HepG2 (cell line): ENCODE results near the gene JTB. TPM values are rescaled to one million over a fixed set of nuclear protein-coding genes. Genes with fewer than 3 reads are reported as not detected.

Experiments used
- DMAP1 ChIP-seq: IDR thresholded peaks from 2 replicates; pipeline ENCODE4 v1.6.1; 2016
- ELK4 ChIP-seq: sonication (generic); formaldehyde crosslinking; IDR thresholded peaks from 2 replicates; pipeline ENCODE4 v1.9.0; 2021; ENCODE audit warnings: missing genetic modification reagents, borderline replicate concordance
- GZF1 ChIP-seq: sonication (generic); formaldehyde crosslinking; IDR thresholded peaks from 2 replicates; pipeline ENCODE4 v1.5.1; 2020; ENCODE audit warnings: mild to moderate bottlenecking, missing genetic modification reagents
- IKZF1 ChIP-seq: fragments of 450-650 bp; IDR thresholded peaks from 2 replicates; pipeline ENCODE4 v1.7.1; 2016
- IRX3 ChIP-seq: sonication (generic); formaldehyde crosslinking; IDR thresholded peaks from 2 replicates; pipeline ENCODE4 v1.8.1; 2023; ENCODE audit warnings: mild to moderate bottlenecking, low read depth, missing genetic modification reagents, borderline replicate concordance
- MED8 ChIP-seq: sonication (generic); formaldehyde crosslinking; IDR thresholded peaks from 2 replicates; pipeline ENCODE4 v1.8.1; 2023; ENCODE audit warnings: mild to moderate bottlenecking, missing genetic modification reagents; ENCODE audit not compliant: insufficient replicate concordance
- MTF1 ChIP-seq: sonication (generic); formaldehyde crosslinking; IDR thresholded peaks from 2 replicates; pipeline ENCODE4 v1.5.0; 2020; ENCODE audit warnings: missing genetic modification reagents
- NCOR1 ChIP-seq: fragments of 200-600 bp; sonication (generic); IDR thresholded peaks from 2 replicates; pipeline ENCODE4 v1.7.0; 2017; ENCODE audit warnings: antibody characterized with exemption, low read length, borderline replicate concordance
- PRDM15 ChIP-seq: sonication (generic); formaldehyde crosslinking; IDR thresholded peaks from 2 replicates; pipeline ENCODE4 v1.4.0; 2020; ENCODE audit warnings: missing genetic modification reagents
- TAF15 ChIP-seq: fragments of 200-400 bp; formaldehyde crosslinking; IDR thresholded peaks from one replicate; pipeline ENCODE4 v1.6.1; 2018; ENCODE audit warnings: mild to moderate bottlenecking, low read depth, low read length; ENCODE audit not compliant: poor library complexity, severe bottlenecking
- TERF1 ChIP-seq: sonication (generic); formaldehyde crosslinking; IDR thresholded peaks from 2 replicates; pipeline ENCODE4 v1.8.0; 2022; ENCODE audit warnings: mild to moderate bottlenecking, missing genetic modification reagents, moderate library complexity
- ZFP36 ChIP-seq: fragments of 150-350 bp; IDR thresholded peaks from 2 replicates; pipeline ENCODE4 v1.6.1; 2018; ENCODE audit warnings: borderline replicate concordance, low read length, low read depth; ENCODE audit not compliant: partially characterized antibody
- ZMAT3 ChIP-seq: sonication (generic); formaldehyde crosslinking; conservative IDR thresholded peaks from 2 replicates; pipeline ENCODE4 v1.7.0; 2021; ENCODE audit warnings: missing genetic modification reagents
- ZNF180 ChIP-seq: sonication (generic); formaldehyde crosslinking; IDR thresholded peaks from 2 replicates; pipeline ENCODE4 v1.4.0; 2020; ENCODE audit warnings: low read depth, missing genetic modification reagents, borderline replicate concordance
- polyA plus RNA-seq, 8 experiments: library from polyadenylated mRNA; depleted of rRNA in 3 of 8; stranded (reverse) in 7 of 8; unstranded in 1 of 8; fragments of >200 nt; fragmentation: Illumina TruSeq in 4 of 8; extraction: Trizol in 4 of 8; gene quantifications; 2 replicates each; pipeline versions ENCODE4 v1.2.1 to v1.2.3, GENCODE V29; 2011 to 2016; ENCODE audit warnings: low read depth in 4 of 8, missing spikeins in 1 of 8, mixed read lengths in 1 of 8; ENCODE audit not compliant: insufficient read depth in 1 of 8
- total RNA-seq, 5 experiments: library from RNA; depleted of rRNA; stranded (reverse); fragments of >200 nt; fragmentation: Illumina TruSeq; extraction: Trizol; gene quantifications; 2 replicates each; pipeline ENCODE4 v1.2.3, GENCODE V29; 2016; ENCODE audit warnings: low read depth in 1 of 5
- TF ChIP-seq, protein P1 (sequence below): sonication (generic); formaldehyde crosslinking; IDR thresholded peaks from 2 replicates; pipeline ENCODE4 v1.5.0; 2020; ENCODE audit warnings: mild to moderate bottlenecking, missing genetic modification reagents

JTB gene
- total and polyA plus RNA-seq, 2 of the 13 experiments (the other 11 are each of a cell fraction or from before 2014, with no cell fraction given): 96.7 to 99.2 TPM

DNA sequence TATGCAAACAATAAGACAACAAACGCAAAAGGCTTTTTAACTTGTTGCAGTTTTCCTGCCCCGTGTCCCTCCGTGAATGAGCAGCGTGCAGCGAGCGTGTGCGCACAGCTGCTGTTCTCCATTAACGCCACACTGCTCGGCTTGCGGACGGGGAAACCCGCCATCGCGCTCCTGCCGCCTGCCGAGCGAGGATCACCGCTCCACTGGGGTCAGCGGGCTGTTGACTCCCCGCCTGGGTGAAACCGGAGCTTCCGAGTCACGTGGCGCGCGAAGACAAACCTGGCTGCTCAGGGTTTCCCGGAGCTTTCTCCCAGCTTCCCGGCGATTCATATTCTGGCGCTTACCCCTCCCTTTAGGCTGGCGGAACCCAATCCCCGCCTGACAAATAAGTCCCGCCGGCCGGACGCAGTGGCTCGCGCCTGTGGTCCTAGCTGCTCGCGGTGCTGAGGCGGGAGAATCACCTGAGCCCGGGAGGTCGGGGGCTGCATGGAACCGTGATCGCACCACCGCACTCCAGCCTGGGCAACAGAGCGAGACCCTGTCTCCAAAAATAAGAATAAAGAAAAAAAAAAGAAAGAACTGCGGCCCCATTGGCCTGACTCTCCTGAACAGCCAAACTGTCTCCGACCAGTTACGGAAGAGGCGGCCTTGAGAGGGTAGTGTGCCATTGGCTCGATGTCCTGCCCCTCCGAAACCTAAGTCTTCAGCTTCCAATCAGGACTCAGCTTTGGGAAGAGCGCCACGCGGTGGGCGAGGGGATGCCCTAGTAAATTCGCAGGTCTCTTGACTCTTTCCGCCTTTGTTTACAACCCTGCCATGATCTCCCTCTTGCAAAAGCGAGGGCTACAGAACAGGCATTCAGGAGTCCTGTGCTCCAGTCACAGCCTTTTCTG is 10.1 kb downstream of the JTB start, which contains the start of gene CREB3L4 (continued):
- TF ChIP-seq MED8 (CRISPR knock-in tag) (no peak), ZNF180 (no peak), ZFP36 (no peak), IKZF1 (no peak), GZF1 (peak; percentile 84), NCOR1 (0 out of 2 replicates have a peak, but pooled peaks have one; percentile 9), PRDM15 (CRISPR knock-in tag) (no peak), ZMAT3 (peak; percentile 94), IRX3 (CRISPR knock-in tag) (0 out of 2 replicates have a peak, but pooled peaks have one; percentile 39), TAF15 (no peak), ELK4 (no peak), TERF1 (CRISPR knock-in tag) (no peak), DMAP1 (peak; percentile 82), MTF1 (no peak)
- TF ChIP-seq, protein P1, sequence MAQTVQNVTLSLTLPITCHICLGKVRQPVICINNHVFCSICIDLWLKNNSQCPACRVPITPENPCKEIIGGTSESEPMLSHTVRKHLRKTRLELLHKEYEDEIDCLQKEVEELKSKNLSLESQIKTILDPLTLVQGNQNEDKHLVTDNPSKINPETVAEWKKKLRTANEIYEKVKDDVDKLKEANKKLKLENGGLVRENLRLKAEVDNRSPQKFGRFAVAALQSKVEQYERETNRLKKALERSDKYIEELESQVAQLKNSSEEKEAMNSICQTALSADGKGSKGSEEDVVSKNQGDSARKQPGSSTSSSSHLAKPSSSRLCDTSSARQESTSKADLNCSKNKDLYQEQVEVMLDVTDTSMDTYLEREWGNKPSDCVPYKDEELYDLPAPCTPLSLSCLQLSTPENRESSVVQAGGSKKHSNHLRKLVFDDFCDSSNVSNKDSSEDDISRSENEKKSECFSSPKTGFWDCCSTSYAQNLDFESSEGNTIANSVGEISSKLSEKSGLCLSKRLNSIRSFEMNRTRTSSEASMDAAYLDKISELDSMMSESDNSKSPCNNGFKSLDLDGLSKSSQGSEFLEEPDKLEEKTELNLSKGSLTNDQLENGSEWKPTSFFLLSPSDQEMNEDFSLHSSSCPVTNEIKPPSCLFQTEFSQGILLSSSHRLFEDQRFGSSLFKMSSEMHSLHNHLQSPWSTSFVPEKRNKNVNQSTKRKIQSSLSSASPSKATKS: no peak
